Stimulated activated CD8-positive, alpha-beta memory T cell treated with anti-CD3 and anti-CD28 coated beads, Interleukin-4, amount 100 ng/mL, for 48 hours (primary cell): Measurements from ENCODE around the gene CMPK1.
"Not testable (repeated sequence)": the region's sequence is repeated elsewhere in the genome, so short reads cannot be mapped to it uniquely, and the experiment has no call there.

ENCODE experiments used
- DNase-seq: peaks from one replicate; pipeline ENCODE4 v3.0.0-alpha.2; 2020

CMPK1 gene, protein sequence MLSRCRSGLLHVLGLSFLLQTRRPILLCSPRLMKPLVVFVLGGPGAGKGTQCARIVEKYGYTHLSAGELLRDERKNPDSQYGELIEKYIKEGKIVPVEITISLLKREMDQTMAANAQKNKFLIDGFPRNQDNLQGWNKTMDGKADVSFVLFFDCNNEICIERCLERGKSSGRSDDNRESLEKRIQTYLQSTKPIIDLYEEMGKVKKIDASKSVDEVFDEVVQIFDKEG

GRCh38 chr1:47333578-47333921 lies at the start of gene CMPK1:
TSS of gene CMPK1 (plus strand) at chr1:47333790. CDS start at chr1:47333946, 156 bp downstream.
- peak; percentile 85 for DNase-seq

DNA sequence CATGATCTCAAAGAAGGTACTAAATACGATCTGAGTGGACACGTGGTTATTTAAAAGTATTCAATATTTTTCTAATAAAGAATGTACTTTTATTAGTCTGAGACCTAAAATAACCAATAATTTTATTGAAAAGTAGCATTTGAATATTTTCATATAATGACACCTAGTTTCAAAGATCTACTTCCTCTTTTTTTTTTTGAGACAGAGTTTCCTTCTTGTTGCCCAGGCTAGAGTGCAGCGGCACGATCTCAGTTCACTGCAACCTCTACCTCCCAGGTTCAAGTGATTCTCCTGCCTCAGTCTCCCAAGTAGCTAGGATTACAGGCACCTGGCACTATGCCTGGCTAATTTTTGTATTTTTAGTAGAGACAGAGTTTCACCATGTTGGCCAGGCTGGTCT lies 45.5 kb upstream of the CMPK1 start:
- DNase-seq: not testable (repeated sequence)

GRCh38 chr1:47294863-47295262 lies 38.7 kb upstream of the CMPK1 start:
- DNase-seq: not testable (repeated sequence)

- no peak for DNase-seq
These were observed 38.0 kb upstream of the CMPK1 start for GRCh38 chr1:47295579-47295978.

DNA sequence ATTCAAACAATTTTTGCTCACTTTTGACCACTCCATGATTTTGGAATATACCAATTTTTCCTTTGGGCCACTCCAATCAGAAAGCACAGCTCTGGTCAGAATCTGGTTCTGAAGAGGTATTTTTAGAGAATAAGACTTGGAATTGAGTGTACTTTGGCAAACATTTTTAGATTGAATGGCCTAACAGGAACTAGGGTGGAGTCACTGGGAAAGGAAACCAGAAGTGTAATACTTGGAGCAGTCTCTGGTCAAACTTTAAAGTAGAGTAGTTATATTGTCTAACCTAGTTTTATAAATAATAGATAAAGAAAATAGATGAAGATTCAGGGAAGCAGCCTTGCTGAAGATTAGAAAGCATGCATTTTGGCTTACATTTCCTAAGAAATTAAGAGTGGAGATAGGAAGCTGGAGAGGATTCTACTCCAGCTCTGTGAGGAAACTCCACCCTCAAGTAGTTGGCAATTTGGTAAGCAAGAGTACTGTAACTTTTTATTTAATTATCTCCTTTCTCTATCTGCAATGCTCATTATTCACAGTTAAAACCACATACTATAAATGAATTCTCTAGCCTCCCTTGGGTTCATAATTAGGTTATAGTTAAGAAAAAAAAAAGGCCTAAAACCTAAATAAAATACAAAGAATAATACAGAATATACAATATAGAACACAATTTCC lies 35.4 kb upstream of the CMPK1 start:
- no peak for DNase-seq

- DNase-seq: no peak
These were observed 31.1 kb upstream of the CMPK1 start for GRCh38 chr1:47302472-47302871.

GRCh38 chr1:47309427-47309826 lies 24.2 kb upstream of the CMPK1 start:
- no peak for DNase-seq

DNA sequence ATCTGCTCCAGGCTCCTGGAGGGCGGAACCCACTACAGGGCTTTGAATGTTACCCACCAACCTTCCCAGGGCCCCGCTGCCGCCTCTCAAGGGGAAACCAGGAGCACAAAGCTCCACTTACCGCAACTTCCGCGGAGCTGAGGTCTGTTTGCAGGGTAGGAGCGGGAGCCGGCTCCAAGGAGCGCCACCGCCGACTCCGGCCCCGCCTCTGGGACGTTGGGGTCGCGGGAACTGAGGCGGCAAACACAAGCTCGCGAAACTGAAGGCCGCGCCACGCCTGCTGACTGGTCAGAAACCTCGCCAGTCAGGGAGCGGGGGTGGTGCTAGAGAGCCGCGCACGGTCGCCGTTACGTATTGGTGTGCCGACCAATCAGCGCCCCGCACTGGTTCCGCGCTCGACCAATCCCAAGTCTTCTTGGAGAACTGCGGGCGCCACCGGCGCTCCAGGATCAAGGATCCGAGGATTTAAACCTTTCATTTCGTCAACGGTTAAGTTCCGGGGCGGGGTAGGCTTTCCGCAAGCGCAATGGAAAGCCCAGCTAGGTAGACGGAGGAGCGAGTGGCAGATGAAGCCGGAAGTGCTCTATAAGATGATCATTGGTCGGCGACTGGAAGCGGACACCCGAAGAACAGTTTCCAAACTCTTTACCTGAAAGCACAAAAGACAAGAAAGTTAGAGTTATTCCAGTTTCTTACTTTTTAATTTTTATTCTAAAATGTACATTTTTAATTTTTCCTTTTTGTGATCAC lies 19.5 kb upstream of the CMPK1 start, which contains the start of gene STIL:
TSS of gene STIL (minus strand) at position 233 of the 750 bp plus-strand sequence. CDS start 3,828 bp downstream, outside the sequence.
- DNase-seq: peak; percentile 98

- DNase-seq: no peak
These were observed 15.7 kb upstream of the CMPK1 start for GRCh38 chr1:47317841-47318240.

- not testable (repeated sequence) for DNase-seq
These were observed 13.6 kb upstream of the CMPK1 start for GRCh38 chr1:47319968-47320367.

- DNase-seq: no peak
These were observed 10.0 kb upstream of the CMPK1 start for GRCh38 chr1:47323599-47324031.

DNA sequence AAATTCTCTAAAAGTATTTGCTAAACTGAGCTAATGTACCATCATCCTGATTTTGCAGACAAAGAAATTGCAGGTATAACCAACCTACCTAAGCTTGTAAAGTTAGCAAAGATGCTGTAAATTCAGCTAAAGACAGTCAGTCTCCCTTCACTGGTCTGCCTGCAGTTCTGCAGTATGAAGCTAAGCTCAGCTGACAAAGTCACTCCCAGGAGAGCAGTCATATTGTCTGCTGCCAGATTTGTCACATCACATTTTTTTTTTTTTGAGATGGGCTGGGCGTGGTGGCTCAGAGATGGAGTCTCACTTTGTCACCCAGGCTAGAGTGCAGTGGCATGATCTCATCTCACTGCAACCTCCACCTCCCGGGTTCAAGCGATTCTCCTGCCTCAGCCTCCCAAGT lies 8.9 kb upstream of the CMPK1 start:
- DNase-seq: no peak

DNA sequence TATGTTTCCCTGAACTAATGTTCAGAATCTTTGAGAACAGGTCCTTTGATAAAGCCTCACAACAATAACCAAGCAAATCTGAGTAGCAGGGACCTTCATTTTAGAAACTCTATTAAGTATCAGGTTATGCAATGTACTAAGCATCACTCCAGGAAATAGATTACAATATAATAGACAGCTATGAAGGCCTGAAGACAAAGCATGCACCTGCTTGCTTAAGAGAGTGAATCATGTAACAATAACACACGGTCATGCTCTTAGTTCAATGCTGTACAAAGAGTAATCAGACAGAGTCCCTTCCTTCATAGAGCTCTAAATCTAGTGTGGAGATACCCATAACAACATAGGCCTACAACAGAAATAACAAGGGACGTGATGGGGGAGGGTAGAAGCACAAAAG lies 8.1 kb upstream of the CMPK1 start:
- DNase-seq: no peak

- no peak for DNase-seq
These were observed 7.3 kb upstream of the CMPK1 start for GRCh38 chr1:47326271-47326670.

DNA sequence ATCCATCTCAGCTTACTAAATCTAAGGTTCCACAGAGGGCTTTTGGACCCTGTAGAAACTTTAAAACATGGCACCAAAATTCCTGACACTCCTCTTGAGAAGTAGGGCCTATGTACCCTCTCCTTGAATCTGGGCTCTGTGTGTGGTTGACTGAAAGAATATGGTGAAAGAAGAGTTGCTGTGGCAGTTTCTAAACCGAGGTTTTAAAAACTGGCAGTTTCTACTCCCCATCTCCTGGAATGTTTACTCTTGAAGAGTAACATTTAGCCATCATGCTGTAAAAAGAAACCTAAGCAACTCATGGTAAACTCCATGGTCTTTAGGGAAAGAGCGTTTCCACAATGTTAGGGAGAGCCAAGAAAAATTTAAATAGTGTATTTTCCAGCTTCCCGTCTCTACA lies 4.6 kb upstream of the CMPK1 start:
- DNase-seq: no peak

DNA sequence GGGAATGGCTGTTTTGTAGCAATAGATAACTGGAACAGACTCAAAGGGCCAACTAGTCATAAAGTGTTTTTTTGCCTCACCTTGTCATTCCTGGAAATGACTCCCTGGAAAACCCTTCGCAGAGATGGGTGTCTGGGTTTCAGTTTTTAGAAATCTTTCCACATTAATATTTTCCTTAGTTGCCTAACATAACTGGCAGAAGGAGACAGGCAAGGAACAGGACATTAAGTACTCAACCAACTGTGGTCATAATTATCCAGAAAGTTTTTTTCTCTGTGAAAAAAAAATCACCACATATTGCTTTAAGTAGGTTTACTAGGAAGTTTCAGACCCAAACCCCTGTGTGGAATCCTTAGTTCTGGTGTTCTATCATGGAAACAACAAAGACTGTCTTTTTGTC lies 3.4 kb upstream of the CMPK1 start:
- DNase-seq: no peak

GRCh38 chr1:47331875-47332274 lies 1.7 kb upstream of the CMPK1 start:
- DNase-seq: no peak

- DNase-seq: no peak
These were observed 612 bp upstream of the CMPK1 start for GRCh38 chr1:47332779-47333577.

DNA sequence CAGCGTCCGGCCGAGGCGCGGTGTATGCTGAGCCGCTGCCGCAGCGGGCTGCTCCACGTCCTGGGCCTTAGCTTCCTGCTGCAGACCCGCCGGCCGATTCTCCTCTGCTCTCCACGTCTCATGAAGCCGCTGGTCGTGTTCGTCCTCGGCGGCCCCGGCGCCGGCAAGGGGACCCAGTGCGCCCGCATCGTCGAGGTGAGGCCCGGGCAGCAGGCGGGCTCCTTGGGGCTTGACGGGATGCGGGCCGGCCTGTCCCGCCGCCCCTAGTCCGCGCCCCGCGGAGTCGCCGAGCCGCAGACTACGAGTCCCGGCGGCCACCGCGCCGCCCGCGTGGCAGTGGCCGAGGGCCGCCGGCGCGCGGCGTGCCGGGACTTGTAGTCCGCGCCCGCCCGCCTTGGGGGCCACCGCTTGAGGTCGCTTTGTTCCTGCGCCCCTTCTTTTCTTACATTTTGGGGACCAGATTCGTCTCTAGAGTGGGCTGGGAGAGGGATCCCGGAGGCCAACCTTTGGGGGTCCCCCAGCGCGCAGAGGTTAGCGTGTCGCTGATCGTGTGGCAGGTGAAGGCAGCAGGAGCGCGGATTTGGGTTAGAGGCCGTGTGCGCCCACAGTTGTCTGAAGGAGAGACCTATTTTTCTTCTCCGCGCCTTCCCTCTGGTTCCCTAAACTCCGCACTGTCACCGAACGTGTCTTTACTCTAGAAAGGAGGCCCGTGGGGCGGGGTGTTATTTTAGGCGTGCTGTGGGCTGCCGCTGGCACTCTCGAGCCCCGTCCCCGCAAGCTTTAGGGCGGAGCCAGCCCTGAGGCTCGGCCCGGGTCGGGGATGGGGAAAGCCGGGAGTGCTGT lies 553 bp downstream of the CMPK1 start:
- peak; percentile 81 for DNase-seq

DNA sequence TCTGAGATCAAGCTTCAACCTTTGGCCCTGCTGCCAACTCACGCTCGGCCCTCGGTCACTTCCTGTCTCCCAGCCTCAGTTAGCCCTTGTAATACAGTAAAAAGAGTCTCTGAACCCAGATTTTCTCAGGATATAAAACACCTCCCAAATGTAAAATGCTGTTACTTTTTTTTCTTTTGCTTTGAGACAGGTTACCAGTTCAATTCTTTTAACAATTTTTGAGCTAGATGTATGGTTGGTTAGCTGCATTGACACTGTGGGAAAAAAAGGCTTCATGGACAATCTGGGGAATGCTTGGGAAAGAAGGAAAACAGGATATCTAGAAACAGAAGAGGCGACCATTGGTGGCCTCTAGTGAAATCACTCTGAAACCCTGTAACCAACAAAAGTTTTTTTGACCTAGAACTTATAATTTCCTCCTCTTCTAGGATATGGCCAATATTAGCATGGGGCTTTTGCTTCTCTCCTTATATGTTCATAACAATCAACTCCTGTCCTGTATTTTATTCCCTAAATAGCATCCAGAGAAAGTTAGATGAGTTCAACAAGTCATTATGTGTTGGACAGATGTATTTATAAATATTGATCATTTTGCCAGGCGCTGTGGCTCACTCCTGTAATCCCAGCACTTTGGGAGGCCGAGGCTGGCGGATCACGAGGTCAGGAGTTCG lies 1.3 kb downstream of the CMPK1 start:
- no peak for DNase-seq

DNA sequence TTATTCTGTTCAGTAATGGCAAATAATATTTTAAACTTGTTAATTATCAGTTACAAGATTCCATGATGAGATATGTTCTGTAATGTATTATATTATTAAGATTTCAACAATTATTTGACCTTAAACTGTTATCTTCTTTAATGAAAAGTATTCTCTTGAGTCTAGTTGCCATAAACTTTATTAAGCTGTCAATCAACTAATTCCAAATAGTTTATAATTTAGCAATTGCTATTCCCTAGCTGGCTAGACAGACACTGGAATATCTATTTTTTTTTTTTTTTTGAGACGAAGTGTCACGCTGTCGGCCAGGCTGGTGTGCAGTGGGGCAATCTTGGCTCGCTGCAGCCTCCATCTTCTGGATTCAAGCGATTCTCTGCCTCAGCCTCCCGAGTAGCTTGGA lies 3.8 kb downstream of the CMPK1 start:
- DNase-seq: no peak
